Adrenal gland (tissue), 12 donors: Measurements from ENCODE around the gene USP34. TPM values are rescaled to one million over a fixed set of nuclear protein-coding genes. Genes with fewer than 3 reads are reported as not detected.
A peak's percentile ranks its signal among the peaks of the same experiment; 100 is the strongest.
"Not testable (repeated sequence)": the region's sequence is repeated elsewhere in the genome, so short reads cannot be mapped to it uniquely, and the experiment has no call there.

Experiments
- DNase-seq, 7 donors: peaks; one replicate each; pipeline ENCODE4 v3.0.0-alpha.2; 2019 to 2020
- H3K27ac ChIP-seq, 5 donors: fragments of 200-600 bp; sonication (generic) in 4 of 5; 1 replicate in 3 of 5; 2 replicates in 2 of 5; pipeline versions ENCODE4 v1.5.1 to v1.8.0; 2016 to 2020; ENCODE audit warnings: mild to moderate bottlenecking in 1 of 5
- H3K27me3 ChIP-seq: fragments of 200-600 bp; 2 replicates; pipeline ENCODE4 v1.8.0; 2021
- H3K36me3 ChIP-seq, 2 donors: fragments of 200-600 bp; replicated peaks in 1 of 2; 1 replicate in 1 of 2; 2 replicates in 1 of 2; pipeline versions ENCODE4 v1.5.1 to v1.8.0; 2018 to 2022
- H3K4me1 ChIP-seq, 2 donors: fragments of 200-600 bp; replicated peaks in 1 of 2; 1 replicate in 1 of 2; 2 replicates in 1 of 2; pipeline versions ENCODE4 v1.5.1 to v1.8.0; 2018 to 2021
- H3K4me3 ChIP-seq, 4 donors: fragments of 200-600 bp; sonication (generic) in 3 of 4; one replicate each; pipeline ENCODE4 v1.5.1; 2016 to 2018
- H3K9me3 ChIP-seq, 3 donors: fragments of 200-600 bp; sonication (generic) in 1 of 3; replicated peaks in 1 of 3; 1 replicate in 2 of 3; 2 replicates in 1 of 3; pipeline versions ENCODE4 v1.5.1 to v1.8.0; 2016 to 2021
- CTCF ChIP-seq, 6 experiments: fragments of 450-650 bp in 4 of 6; fragments of 200-600 bp in 2 of 6; sonication (generic) in 1 of 6; IDR thresholded peaks; 1 replicate in 5 of 6; 2 replicates in 1 of 6; pipeline versions ENCODE4 v1.5.1 to v1.8.0; 2016 to 2021; ENCODE audit warnings: antibody characterized with exemption in 6 of 6, mild to moderate bottlenecking in 2 of 6, moderate library complexity in 1 of 6
- POLR2A ChIP-seq, 2 donors: fragments of 450-650 bp; IDR thresholded peaks; one replicate each; pipeline ENCODE4 v1.6.1; 2017; ENCODE audit warnings: antibody characterized with exemption in 2 of 2, mild to moderate bottlenecking in 2 of 2, moderate library complexity in 1 of 2
- WGBS, 4 donors: extraction: QIAGEN DNeasy Blood & Tissue Kit in 2 of 4; methylation state at CpG; one replicate each; pipeline versions ENCODE4 v1.1.5 to v1.1.7; 2013 to 2017; 5-methylcytosine and 5-hydroxymethylcytosine counted together
- intact Hi-C, 2 donors: fragments of 100-400 bp; cut with DNase I; formaldehyde crosslinking; loops; one replicate each; pipeline versions ENCODE4 v1.14.1 to v1.15.0; 2022 to 2023
- polyA plus RNA-seq, 3 donors: library from polyadenylated mRNA; stranded (reverse); fragments of 200-250 nt in 2 of 3; fragments of 350-450 nt in 1 of 3; fragmentation: Illumina TruSeq in 1 of 3; extraction: RNeasy Lipid Tissue Mini Kit (QIAGEN cat#74804) in 1 of 3; gene quantifications; one replicate each; pipeline ENCODE4 v1.2.3, GENCODE V29; 2013 to 2014
- total RNA-seq, 9 donors: library from RNA; depleted of rRNA in 4 of 9; stranded (reverse); fragments of >200 nt in 4 of 9; fragments of 120-200 nt in 1 of 9; fragmentation: NEBNext Ultra II Directional in 1 of 9; extraction: Animal tissue kit (Norgen Biotek cat#: 25700) in 1 of 9; gene quantifications; one replicate each; pipeline versions ENCODE4 v1.1.0 to v1.2.4, GENCODE V29; 2013 to 2023
- donor health status: healthy with polysubstance abuse.
- donor health status: Bipolar disorder and iron deficiency.
- donor health status: DM: yes; HTN: yes; CAD: no.
- donor health status: DM: no; HTN: no; CAD: no.
- donor health status: DM: no; HTN: no; CAD: no.
- donor health status: DM: yes; HTN: yes; CAD: no.

USP34 gene
- total and polyA plus RNA-seq, 12 donors, result 78.1 to 163 (median 99.2) TPM

- intact Hi-C loops, result no loop called here
- Histone ChIP-seq H3K27ac (no peak overlapping the region), H3K9me3 (no peaks in the 10 kb centered on the region), H3K27me3 (no peaks in the 10 kb centered on the region), H3K36me3 (peaks cover 0 to 12% of the 10 kb centered on the region in 2 donors), H3K4me1 (no peaks in the 10 kb centered on the region), H3K4me3 (no peak overlapping the region)
- peak in 2 of 7 donors; percentile 14 to 26 for DNase-seq
- TF ChIP-seq CTCF (IDR thresholded peaks at IDR 0.05) (no peak), POLR2A (IDR thresholded peaks at IDR 0.05) (no peak)
- 86 to 100% (median 95%) methylated on average over 1 of the region's 1 CpG for WGBS, 4 donors
Measured at GRCh38 chr2:61151436-61151835, 319.5 kb downstream of the USP34 start.

- Histone ChIP-seq H3K27me3 (no peaks in the 10 kb centered on the region), H3K36me3 (peaks cover 0 to 12% of the 10 kb centered on the region in 2 donors), H3K9me3 (no peaks in the 10 kb centered on the region), H3K4me3 (no peak overlapping the region), H3K4me1 (peaks cover 0 to 8% of the 10 kb centered on the region in 2 donors), H3K27ac (no peak overlapping the region)
- WGBS, 4 donors, result 80 to 88% (median 83%) methylated on average over 6 of the region's 6 CpGs
- TF ChIP-seq POLR2A (IDR thresholded peaks at IDR 0.05) (no peak), CTCF (IDR thresholded peaks at IDR 0.05) (no peak)
- intact Hi-C loops, result no loop called here
- no peak for DNase-seq
Measured at GRCh38 chr2:61149074-61149473, 321.8 kb downstream of the USP34 start.

GRCh38 chr2:61148091-61148490 is 322.8 kb downstream of the USP34 start:
- H3K36me3 ChIP-seq, result peaks cover 0 to 12% of the 10 kb centered on the region in 2 donors
- H3K27ac ChIP-seq, H3K27me3 ChIP-seq, DNase-seq, H3K4me3 ChIP-seq, H3K9me3 ChIP-seq, intact Hi-C loops, H3K4me1 ChIP-seq: not testable (repeated sequence)
- 96 to 98% (median 97%) methylated on average over 5 of the region's 5 CpGs for WGBS, 4 donors

- H3K27me3 ChIP-seq, result no peaks in the 10 kb centered on the region
- no peaks in the 10 kb centered on the region for H3K9me3 ChIP-seq
- H3K36me3 ChIP-seq, result peaks cover 0 to 12% of the 10 kb centered on the region in 2 donors
- intact Hi-C loops, result no loop called here
- TF ChIP-seq POLR2A (IDR thresholded peaks at IDR 0.05), result no peak
- TF ChIP-seq CTCF (IDR thresholded peaks at IDR 0.05), result no peak
- peak overlapping the region in 3 of 5 donors; percentile 24 to 62 (median 53) for H3K27ac ChIP-seq
- H3K4me1 ChIP-seq, result peaks cover 0 to 8% of the 10 kb centered on the region in 2 donors
- 97 to 100% (median 100%) methylated on average over 2 of the region's 2 CpGs for WGBS, 4 donors
- no peak for DNase-seq
- H3K4me3 ChIP-seq, result peak overlapping the region in 1 of 4 donors; percentile 63
Measured at GRCh38 chr2:61145990-61146389, 324.9 kb downstream of the USP34 start.

GRCh38 chr2:61144697-61145268 is 326.1 kb downstream of the USP34 start:
- Histone ChIP-seq H3K9me3 (no peaks in the 10 kb centered on the region), H3K27me3 (no peaks in the 10 kb centered on the region), H3K4me1 (peaks cover 0 to 8% of the 10 kb centered on the region in 2 donors), H3K4me3 (peak overlapping the region in 2 of 4 donors; percentile 46 to 63), H3K36me3 (peaks cover 0 to 12% of the 10 kb centered on the region in 2 donors), H3K27ac (peak overlapping the region in 4 of 5 donors; percentile 53 to 79 (median 59))
- TF ChIP-seq POLR2A (IDR thresholded peaks at IDR 0.05), result peak; percentile 27 to 76
- no peak for TF ChIP-seq CTCF (IDR thresholded peaks at IDR 0.05)
- WGBS, 4 donors, result 2 to 4% (median 3%) methylated on average over 22 to 31 of the region's 31 CpGs
- intact Hi-C loops, result no loop called here
- DNase-seq, result peak; percentile 96 to 99 (median 98)
